SH-SY5Y (cell line): Measurements from ENCODE around the gene SLC22A3.

Source experiments
- GATA2 ChIP-seq: IDR thresholded peaks from 2 replicates; pipeline ENCODE4 v1.6.1; 2011; ENCODE audit warnings: mild to moderate bottlenecking, low read depth, low read length
- GATA3 ChIP-seq: IDR thresholded peaks from 2 replicates; pipeline ENCODE4 v1.6.1; 2011; ENCODE audit warnings: low read depth, mild to moderate bottlenecking, low read length, moderate library complexity

SLC22A3 gene

GRCh38 chr6:160379466-160379865 lies 31.3 kb downstream of the SLC22A3 start:
- no peak for TF ChIP-seq GATA3
- no peak for TF ChIP-seq GATA2

- no peak for TF ChIP-seq GATA3
- TF ChIP-seq GATA2: no peak
Measured at GRCh38 chr6:160382946-160383345, 34.8 kb downstream of the SLC22A3 start.

DNA sequence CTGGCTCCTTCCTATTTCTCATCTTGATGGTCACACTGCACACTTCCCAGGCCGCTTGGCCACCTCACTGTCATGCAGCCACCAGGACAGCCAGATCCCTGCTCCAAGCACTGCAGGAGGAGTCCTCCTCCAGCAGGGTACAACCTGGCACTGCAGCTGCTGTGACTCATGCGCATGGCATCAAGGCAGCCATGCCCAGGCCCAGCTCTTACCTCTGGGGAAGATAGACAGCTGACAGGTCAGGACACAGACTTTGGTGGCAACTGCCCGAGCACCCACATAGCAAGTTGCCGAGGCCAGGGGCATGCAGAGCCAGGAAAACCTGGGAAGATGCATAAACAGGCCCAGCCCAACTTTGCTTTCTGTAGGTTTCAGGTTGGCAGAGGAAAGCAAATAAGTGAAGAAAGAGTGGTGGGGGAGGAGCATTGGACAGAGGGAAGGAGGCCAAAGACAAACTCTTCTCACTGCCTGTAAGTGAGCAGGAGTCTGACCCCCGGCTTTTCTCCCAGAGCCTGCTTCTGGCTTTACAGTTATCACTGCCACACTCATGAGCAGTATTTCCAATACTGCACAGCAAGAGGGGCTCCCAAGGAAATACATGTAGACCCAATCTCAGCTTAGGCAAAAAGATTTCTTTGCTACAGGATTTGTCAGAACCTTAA lies 38.8 kb downstream of the SLC22A3 start:
- TF ChIP-seq GATA3 (no peak), GATA2 (no peak)

DNA sequence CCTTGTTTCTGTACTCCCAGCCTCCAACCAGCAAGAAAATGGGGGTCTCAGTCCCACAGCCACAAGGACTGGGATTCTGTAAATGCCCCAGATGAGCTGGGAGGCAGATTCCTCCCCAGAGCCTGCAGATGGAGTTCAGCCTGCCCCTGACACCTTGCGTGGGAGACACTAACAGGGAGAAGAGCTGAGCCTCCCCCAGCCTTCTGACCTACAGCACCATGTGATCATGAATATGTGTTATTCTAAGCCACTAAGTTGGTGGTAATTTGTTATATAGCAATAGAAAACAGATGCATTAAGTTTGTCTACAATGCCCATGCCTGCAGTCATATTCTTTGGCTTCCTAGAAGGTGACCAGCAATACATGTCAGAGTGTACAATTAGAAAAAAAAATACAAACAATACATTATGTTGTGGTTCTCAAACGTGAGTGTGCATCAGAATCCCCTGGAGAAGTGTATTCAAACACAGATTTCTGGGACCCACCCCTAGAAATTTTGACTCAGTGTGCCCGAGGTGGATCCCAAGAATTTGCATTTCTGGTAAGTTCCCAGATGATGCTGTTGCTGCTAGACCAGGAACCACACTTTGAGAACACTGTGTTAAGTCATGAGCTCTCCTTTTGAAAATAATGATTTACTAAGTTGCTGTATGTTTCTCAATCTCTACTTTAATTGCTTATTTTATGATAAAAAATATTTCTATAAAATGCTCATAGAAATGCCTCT lies 39.9 kb downstream of the SLC22A3 start:
- TF ChIP-seq GATA2 (no peak), GATA3 (no peak)

- TF ChIP-seq GATA3: no peak
- no peak for TF ChIP-seq GATA2
Measured at GRCh38 chr6:160388922-160389321, 40.7 kb downstream of the SLC22A3 start.

- TF ChIP-seq GATA3: no peak
- no peak for TF ChIP-seq GATA2
Measured at GRCh38 chr6:160391419-160392116, 43.4 kb downstream of the SLC22A3 start.

DNA sequence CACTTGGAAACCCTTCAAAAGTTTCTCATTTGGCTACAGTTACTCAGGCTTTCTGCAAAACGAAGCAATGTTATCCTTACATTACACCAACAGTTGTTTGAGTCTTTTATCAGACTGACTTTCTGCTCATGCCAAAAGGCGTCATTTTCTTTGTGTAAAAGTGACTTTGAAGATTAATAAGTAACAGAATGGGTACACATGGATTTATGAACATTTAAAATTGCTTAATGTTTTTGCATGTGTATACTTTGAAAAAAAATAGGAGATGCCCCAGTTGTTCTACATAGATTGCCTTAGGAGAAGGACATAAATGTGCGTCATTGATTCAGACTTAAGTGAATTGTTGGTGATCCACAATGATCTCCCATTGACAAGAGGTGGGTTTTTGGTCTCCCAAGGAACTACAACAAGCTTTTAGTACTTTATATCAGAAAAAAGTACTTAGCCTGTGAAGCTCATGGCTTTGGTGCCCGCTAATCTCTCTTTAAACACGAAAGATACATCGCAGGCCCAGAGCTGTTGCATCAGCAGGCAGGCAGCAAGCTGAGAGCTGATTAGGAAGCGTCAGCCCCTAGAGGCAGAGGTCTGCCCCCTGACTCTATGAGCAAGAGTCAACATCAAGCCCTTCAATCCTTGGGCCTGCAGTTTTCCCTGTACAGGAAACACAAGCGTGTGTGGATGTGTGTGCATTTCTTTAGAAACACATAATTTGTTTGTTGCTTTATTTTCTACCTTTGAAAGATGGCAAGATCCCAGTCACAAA lies 45.9 kb downstream of the SLC22A3 start:
- TF ChIP-seq GATA3 (no peak), GATA2 (no peak)

DNA sequence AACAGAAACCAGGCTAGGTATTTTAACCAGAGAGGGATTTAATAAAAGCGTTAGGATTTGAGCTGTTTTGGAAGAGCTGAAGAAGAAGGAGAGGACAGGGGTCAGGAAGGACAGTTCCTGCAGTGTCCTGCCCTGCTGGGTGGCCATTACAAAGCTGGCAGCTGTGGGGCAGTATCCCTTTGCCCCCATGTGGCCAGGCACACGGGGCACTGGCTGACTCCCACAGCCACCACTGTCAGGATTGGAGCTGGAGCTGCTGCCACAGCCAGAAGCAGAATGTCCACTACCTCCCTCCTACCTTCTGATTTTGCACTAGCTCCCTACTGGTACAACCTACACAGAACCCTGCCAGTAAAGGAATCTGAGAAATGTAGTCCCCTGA lies 46.5 kb downstream of the SLC22A3 start:
- TF ChIP-seq GATA3: no peak
- no peak for TF ChIP-seq GATA2

GRCh38 chr6:160395187-160395586 lies 47.0 kb downstream of the SLC22A3 start:
- no peak for TF ChIP-seq GATA3
- no peak for TF ChIP-seq GATA2

DNA sequence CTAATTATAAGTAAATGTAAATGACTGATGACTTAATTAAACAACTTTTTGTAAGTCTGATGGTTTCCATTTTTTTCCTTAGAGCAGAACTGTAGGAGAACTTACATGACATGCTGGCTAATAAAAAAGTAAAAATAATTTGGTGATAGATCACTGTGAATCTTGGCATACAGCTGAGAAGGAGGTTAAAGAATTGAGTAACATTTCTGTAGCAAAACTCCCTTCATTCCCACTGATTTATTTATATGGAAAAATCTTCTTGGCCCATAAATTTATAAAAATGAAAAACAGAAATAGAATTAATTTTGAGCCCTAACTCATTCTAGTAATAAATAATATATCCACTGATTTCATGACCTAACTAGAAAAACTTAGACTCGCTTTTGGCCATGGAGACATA lies 48.1 kb downstream of the SLC22A3 start:
- TF ChIP-seq GATA2 (no peak), GATA3 (no peak)

DNA sequence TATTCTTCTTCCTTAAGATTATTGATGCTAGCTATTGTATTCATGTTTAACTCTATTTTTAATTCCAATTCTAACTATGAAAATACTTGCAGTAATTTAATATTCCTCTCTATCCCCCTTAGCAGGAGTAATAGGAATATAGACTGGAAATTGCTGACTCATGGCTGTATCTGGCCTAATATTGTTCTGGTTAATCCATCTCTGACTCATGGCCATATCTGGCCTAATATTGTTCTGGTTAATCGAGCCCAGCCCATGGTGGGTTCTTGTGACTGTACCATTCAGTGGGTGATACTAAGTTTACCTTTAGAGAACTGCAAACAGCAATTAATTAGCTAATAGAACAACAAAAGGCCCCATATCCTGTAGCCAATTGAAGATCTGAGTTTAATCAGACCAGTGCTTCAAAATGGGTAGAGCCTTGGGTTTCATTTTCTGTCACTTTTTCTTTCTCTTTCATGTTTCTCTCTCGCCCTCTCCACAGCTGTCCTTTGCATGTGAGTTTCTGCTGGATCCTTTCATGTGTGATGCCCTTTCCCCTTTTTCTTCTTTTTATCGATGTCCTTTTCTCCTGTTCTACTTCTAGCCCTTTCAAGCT lies 50.6 kb downstream of the SLC22A3 start:
- TF ChIP-seq GATA3: no peak
- no peak for TF ChIP-seq GATA2

GRCh38 chr6:160400446-160400845 lies 52.3 kb downstream of the SLC22A3 start:
- TF ChIP-seq GATA3: no peak
- no peak for TF ChIP-seq GATA2

- TF ChIP-seq GATA2 (no peak), GATA3 (no peak)
Measured at GRCh38 chr6:160408528-160408927, 60.4 kb downstream of the SLC22A3 start.

GRCh38 chr6:160412993-160413392 lies 64.8 kb downstream of the SLC22A3 start:
- no peak for TF ChIP-seq GATA3
- no peak for TF ChIP-seq GATA2

- TF ChIP-seq GATA3 (no peak), GATA2 (no peak)
Measured at GRCh38 chr6:160417146-160417545, 69.0 kb downstream of the SLC22A3 start.
